Endothelial cell of umbilical vein (primary cell): ENCODE data around the gene PLAA.

Experiments used
- POLR2A ChIP-seq: IDR thresholded peaks from 2 replicates; pipeline ENCODE4 v1.6.1; 2012; ENCODE audit warnings: low read depth, mild to moderate bottlenecking, control low read depth, low read length
- POLR2AphosphoS5 ChIP-seq: IDR thresholded peaks from 2 replicates; pipeline ENCODE4 v1.6.1; 2012; ENCODE audit warnings: low read depth, mild to moderate bottlenecking, control low read depth, low read length, moderate library complexity; ENCODE audit not compliant: insufficient read depth
- TF ChIP-seq, protein P1 (sequence below), 2 donors: IDR thresholded peaks; 1 replicate in 1 of 2; 2 replicates in 1 of 2; pipeline ENCODE4 v1.5.1; 2011; ENCODE audit warnings: low read length in 2 of 2, mild to moderate bottlenecking in 2 of 2, moderate library complexity in 2 of 2, control low read depth in 1 of 2, inconsistent platforms in 1 of 2, low read depth in 1 of 2; ENCODE audit not compliant: insufficient read depth in 1 of 2; ENCODE audit errors: extremely low read depth in 1 of 2

DNA sequence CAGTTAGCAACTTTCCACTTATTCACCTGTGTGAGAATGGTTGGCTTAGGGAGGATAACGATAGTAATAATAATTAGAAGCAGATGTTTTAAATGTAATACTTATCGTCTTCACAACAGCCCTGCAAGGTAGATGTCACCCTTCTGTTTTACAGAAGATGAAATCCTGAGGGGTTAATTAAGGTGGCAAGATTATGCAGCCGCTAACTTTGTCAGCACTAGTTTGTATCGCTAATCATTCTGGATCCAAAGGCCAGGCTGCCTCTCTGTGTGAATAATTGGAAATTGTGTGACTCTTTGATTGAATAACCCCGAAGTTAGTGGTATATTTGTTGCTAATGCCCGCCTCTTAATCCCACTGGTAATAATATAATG lies 9.8 kb upstream of the PLAA start:
- no peak for TF ChIP-seq POLR2AphosphoS5
- TF ChIP-seq, protein P1, sequence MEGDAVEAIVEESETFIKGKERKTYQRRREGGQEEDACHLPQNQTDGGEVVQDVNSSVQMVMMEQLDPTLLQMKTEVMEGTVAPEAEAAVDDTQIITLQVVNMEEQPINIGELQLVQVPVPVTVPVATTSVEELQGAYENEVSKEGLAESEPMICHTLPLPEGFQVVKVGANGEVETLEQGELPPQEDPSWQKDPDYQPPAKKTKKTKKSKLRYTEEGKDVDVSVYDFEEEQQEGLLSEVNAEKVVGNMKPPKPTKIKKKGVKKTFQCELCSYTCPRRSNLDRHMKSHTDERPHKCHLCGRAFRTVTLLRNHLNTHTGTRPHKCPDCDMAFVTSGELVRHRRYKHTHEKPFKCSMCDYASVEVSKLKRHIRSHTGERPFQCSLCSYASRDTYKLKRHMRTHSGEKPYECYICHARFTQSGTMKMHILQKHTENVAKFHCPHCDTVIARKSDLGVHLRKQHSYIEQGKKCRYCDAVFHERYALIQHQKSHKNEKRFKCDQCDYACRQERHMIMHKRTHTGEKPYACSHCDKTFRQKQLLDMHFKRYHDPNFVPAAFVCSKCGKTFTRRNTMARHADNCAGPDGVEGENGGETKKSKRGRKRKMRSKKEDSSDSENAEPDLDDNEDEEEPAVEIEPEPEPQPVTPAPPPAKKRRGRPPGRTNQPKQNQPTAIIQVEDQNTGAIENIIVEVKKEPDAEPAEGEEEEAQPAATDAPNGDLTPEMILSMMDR (IDR thresholded peaks at IDR 0.05; ENCODE audit: extremely low read depth in 1 of 2, insufficient read depth in 1 of 2, low read depth in 1 of 2, low read length in 2 of 2): no peak
- TF ChIP-seq POLR2A: no peak
